K562 (cell line): ENCODE results near the gene DPM1. TPM values are rescaled to one million over a fixed set of nuclear protein-coding genes. Genes with fewer than 3 reads are reported as not detected.

Experiments
- HCFC1 ChIP-seq: IDR thresholded peaks from 2 replicates; pipeline ENCODE4 v1.6.1; 2012; ENCODE audit warnings: low read depth, low read length, improper control_type of control experiment
- HOMEZ ChIP-seq: fragments of 250-450 bp; sonication (Bioruptor Pico); IDR thresholded peaks from 2 replicates; pipeline ENCODE4 v1.4.0; 2020; ENCODE audit warnings: mild to moderate bottlenecking, moderate library complexity
- KLF16 ChIP-seq: IDR thresholded peaks from 2 replicates; pipeline ENCODE4 v1.6.1; 2016; ENCODE audit warnings: antibody characterized with exemption
- REST ChIP-seq, 2 experiments: fragments of 450-650 bp; formaldehyde crosslinking in 1 of 2; IDR thresholded peaks; 2 replicates each; pipeline versions ENCODE4 v1.4.0 to v1.6.1; 2014 to 2020; ENCODE audit warnings: mild to moderate bottlenecking in 2 of 2, borderline replicate concordance in 1 of 2, low read depth in 1 of 2
- ZNF134 ChIP-seq: fragments of 250-450 bp; sonication (Bioruptor Pico); conservative IDR thresholded peaks from 2 replicates; pipeline ENCODE4 v1.4.0; 2020
- polyA plus RNA-seq, 8 experiments: library from polyadenylated mRNA; depleted of rRNA in 4 of 8; stranded (reverse) in 5 of 8; unstranded in 3 of 8; fragments of >200 nt; fragmentation: Nextera tagmentation in 2 of 8; fragmentation: Illumina TruSeq in 1 of 8; extraction: Ambion mirVana in 2 of 8; extraction: Trizol in 1 of 8; gene quantifications; 2 replicates each; pipeline versions ENCODE4 v1.2.1 to v1.2.3, GENCODE V29; 2011 to 2014; ENCODE audit warnings: inconsistent platforms in 1 of 8, missing spikeins in 1 of 8
- total RNA-seq, 7 experiments: library from RNA; depleted of rRNA in 6 of 7; stranded (reverse); fragments of >200 nt in 6 of 7; fragmentation: Illumina TruSeq in 2 of 7; extraction: Trizol in 2 of 7; gene quantifications; 2 replicates each; pipeline versions ENCODE4 v1.2.1 to v1.2.3, GENCODE V29; 2011 to 2021; ENCODE audit warnings: low replicate concordance in 1 of 7

The DPM1 gene
- total and polyA plus RNA-seq, 9 of the 15 experiments (the other 6 are each of a cell fraction or from before 2014, with no cell fraction given): 75.2 to 190 (median 153) TPM

GRCh38 chr20:50987493-50988210 lies 29.3 kb upstream of the DPM1 start (continued):
- TF ChIP-seq HOMEZ (CRISPR knock-in tag) (no peak), REST (IDR thresholded peaks at IDR 0.05; ENCODE audit: borderline replicate concordance) (peak; percentile 79), REST (CRISPR knock-in tag; IDR thresholded peaks at IDR 0.05; ENCODE audit: low read depth) (no peak), KLF16 (0 out of 2 replicates have a peak, but pooled peaks have one; percentile 7), HCFC1 (0 out of 2 replicates have a peak, but pooled peaks have one; percentile 10), ZNF134 (CRISPR knock-in tag) (no peak)
